ENCODE data around the gene MRPL33.

MRPL33 gene

DNA sequence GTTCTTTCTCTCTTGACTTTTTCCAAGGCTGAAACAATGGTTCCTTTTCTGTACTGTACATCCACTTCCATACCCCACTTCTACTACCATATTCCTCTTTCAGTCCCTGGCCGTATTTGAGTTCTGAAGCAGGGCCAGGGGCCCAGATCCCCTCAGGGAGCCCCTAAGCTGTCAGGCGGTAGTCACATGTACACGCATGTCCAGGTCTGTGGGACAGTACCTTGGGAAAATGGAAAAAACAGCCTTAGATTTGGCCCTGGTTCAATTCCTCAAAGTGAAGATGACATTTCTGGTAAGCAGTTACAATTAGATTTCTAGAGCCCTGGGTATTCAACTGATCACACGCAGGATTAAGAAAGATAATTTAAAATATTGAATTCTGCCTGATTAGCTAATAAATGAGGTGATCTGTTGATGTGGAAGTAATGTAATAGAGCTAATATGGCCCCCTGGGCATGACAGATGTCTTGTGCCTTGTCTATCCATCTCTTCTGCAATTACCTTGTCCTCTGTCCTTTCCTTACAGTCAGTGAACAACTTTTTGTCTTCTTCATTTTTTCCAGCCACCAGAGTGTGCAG lies 44.4 kb downstream of the MRPL33 start:
- Histone ChIP-seq H3K9me3 (replicated peaks; ENCODE audit: insufficient read depth, low read length) (no peaks in the 10 kb centered on the region), H3K4me1 (ENCODE audit: low read length) (no peaks in the 10 kb centered on the region), H3K4me3 (ENCODE audit: low read length) (no peak overlapping the region), H3F3A (ENCODE audit: insufficient read depth, low read length) (no peaks in the 10 kb centered on the region), H3K4me2 (ENCODE audit: low read depth, low read length) (no peak overlapping the region), H3K9ac (ENCODE audit: low read length) (no peak overlapping the region), H3K9me2 (replicated peaks; ENCODE audit: insufficient read depth, low read length) (no peaks in the 10 kb centered on the region), H2AFZ (ENCODE audit: low read length) (no peak overlapping the region), H4K20me1 (ENCODE audit: insufficient read depth, low read length) (no peaks in the 10 kb centered on the region), H3K36me3 (replicated peaks; ENCODE audit: insufficient read depth, low read length) (no peaks in the 10 kb centered on the region), H3K27me3 (replicated peaks; ENCODE audit: insufficient read depth, low read length) (no peaks in the 10 kb centered on the region), H3K79me2 (ENCODE audit: low read length) (no peaks in the 10 kb centered on the region), H3K27ac (ENCODE audit: low read length) (no peak overlapping the region)
- no peak for DNase-seq
- TF ChIP-seq EZH2 (optimal IDR thresholded peaks at IDR 0.05; ENCODE audit: low read depth, low read length): no peak

DNA sequence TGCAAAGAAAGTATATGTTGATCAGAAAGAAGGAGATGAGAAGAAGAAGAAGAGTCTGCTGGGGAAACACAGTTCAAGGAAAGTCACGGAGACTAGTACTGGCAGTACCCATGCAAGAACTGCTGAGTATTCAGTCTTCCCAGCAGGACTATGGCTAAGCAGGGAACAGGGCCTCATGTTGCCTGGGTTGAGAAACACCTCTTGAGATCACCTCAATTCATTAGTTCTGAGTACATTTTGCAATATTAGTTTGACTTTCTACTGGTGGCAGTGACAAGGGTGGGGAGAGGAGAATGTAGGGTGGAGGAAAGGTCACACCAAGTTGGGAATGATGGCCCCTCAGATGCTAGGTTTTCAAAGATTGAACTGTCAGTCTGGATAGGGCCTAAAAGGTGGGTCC lies 50.5 kb downstream of the MRPL33 start:
- DNase-seq: no peak
- H3K4me3 ChIP-seq (ENCODE audit: low read length): no peak overlapping the region
- no peaks in the 10 kb centered on the region for H3K27me3 ChIP-seq (replicated peaks; ENCODE audit: insufficient read depth, low read length)
- no peak overlapping the region for H3K9ac ChIP-seq (ENCODE audit: low read length)
- no peaks in the 10 kb centered on the region for H3K79me2 ChIP-seq (ENCODE audit: low read length)
- H3K36me3 ChIP-seq (replicated peaks; ENCODE audit: insufficient read depth, low read length): no peaks in the 10 kb centered on the region
- no peaks in the 10 kb centered on the region for H3K9me2 ChIP-seq (replicated peaks; ENCODE audit: insufficient read depth, low read length)
- H2AFZ ChIP-seq (ENCODE audit: low read length): no peak overlapping the region
- no peaks in the 10 kb centered on the region for H4K20me1 ChIP-seq (ENCODE audit: insufficient read depth, low read length)
- H3K4me2 ChIP-seq (ENCODE audit: low read depth, low read length): no peak overlapping the region
- no peaks in the 10 kb centered on the region for H3K9me3 ChIP-seq (replicated peaks; ENCODE audit: insufficient read depth, low read length)
- no peak overlapping the region for H3K27ac ChIP-seq (ENCODE audit: low read length)
- no peaks in the 10 kb centered on the region for H3K4me1 ChIP-seq (ENCODE audit: low read length)
- H3F3A ChIP-seq (ENCODE audit: insufficient read depth, low read length): no peaks in the 10 kb centered on the region
- TF ChIP-seq, protein P1, sequence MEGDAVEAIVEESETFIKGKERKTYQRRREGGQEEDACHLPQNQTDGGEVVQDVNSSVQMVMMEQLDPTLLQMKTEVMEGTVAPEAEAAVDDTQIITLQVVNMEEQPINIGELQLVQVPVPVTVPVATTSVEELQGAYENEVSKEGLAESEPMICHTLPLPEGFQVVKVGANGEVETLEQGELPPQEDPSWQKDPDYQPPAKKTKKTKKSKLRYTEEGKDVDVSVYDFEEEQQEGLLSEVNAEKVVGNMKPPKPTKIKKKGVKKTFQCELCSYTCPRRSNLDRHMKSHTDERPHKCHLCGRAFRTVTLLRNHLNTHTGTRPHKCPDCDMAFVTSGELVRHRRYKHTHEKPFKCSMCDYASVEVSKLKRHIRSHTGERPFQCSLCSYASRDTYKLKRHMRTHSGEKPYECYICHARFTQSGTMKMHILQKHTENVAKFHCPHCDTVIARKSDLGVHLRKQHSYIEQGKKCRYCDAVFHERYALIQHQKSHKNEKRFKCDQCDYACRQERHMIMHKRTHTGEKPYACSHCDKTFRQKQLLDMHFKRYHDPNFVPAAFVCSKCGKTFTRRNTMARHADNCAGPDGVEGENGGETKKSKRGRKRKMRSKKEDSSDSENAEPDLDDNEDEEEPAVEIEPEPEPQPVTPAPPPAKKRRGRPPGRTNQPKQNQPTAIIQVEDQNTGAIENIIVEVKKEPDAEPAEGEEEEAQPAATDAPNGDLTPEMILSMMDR (IDR thresholded peaks at IDR 0.05; ENCODE audit: low read length): no peak
- TF ChIP-seq EZH2 (optimal IDR thresholded peaks at IDR 0.05; ENCODE audit: low read depth, low read length) (no peak), EZH2phosphoT487 (IDR thresholded peaks at IDR 0.05; ENCODE audit: low read length) (no peak)

- no peak overlapping the region for H3K9ac ChIP-seq (ENCODE audit: low read length)
- H3K36me3 ChIP-seq (replicated peaks; ENCODE audit: insufficient read depth, low read length): no peaks in the 10 kb centered on the region
- H3K9me3 ChIP-seq (replicated peaks; ENCODE audit: insufficient read depth, low read length): no peaks in the 10 kb centered on the region
- H2AFZ ChIP-seq (ENCODE audit: low read length): no peak overlapping the region
- H3K27ac ChIP-seq (ENCODE audit: low read length): no peak overlapping the region
- no peak for DNase-seq
- H3K27me3 ChIP-seq (replicated peaks; ENCODE audit: insufficient read depth, low read length): no peaks in the 10 kb centered on the region
- H4K20me1 ChIP-seq (ENCODE audit: insufficient read depth, low read length): no peaks in the 10 kb centered on the region
- no peak overlapping the region for H3K4me2 ChIP-seq (ENCODE audit: low read depth, low read length)
- no peaks in the 10 kb centered on the region for H3K9me2 ChIP-seq (replicated peaks; ENCODE audit: insufficient read depth, low read length)
- no peak for TF ChIP-seq EZH2 (optimal IDR thresholded peaks at IDR 0.05; ENCODE audit: low read depth, low read length)
- TF ChIP-seq, protein P1 (IDR thresholded peaks at IDR 0.05; ENCODE audit: low read length): no peak
- TF ChIP-seq EZH2phosphoT487 (IDR thresholded peaks at IDR 0.05; ENCODE audit: low read length): no peak
- no peaks in the 10 kb centered on the region for H3F3A ChIP-seq (ENCODE audit: insufficient read depth, low read length)
- H3K79me2 ChIP-seq (ENCODE audit: low read length): no peaks in the 10 kb centered on the region
- H3K4me3 ChIP-seq (ENCODE audit: low read length): no peak overlapping the region
- no peaks in the 10 kb centered on the region for H3K4me1 ChIP-seq (ENCODE audit: low read length)
These were observed 51.6 kb downstream of the MRPL33 start for GRCh38 chr2:27823135-27823534.

GRCh38 chr2:27823569-27823968 lies 52.0 kb downstream of the MRPL33 start:
- Histone ChIP-seq H3K4me1 (ENCODE audit: low read length) (no peaks in the 10 kb centered on the region), H3K9ac (ENCODE audit: low read length) (no peak overlapping the region), H3K27me3 (replicated peaks; ENCODE audit: insufficient read depth, low read length) (no peaks in the 10 kb centered on the region), H3K27ac (ENCODE audit: low read length) (no peak overlapping the region), H3K36me3 (replicated peaks; ENCODE audit: insufficient read depth, low read length) (no peaks in the 10 kb centered on the region), H3F3A (ENCODE audit: insufficient read depth, low read length) (no peaks in the 10 kb centered on the region), H3K9me2 (replicated peaks; ENCODE audit: insufficient read depth, low read length) (no peaks in the 10 kb centered on the region), H4K20me1 (ENCODE audit: insufficient read depth, low read length) (no peaks in the 10 kb centered on the region), H3K4me2 (ENCODE audit: low read depth, low read length) (no peak overlapping the region), H2AFZ (ENCODE audit: low read length) (no peak overlapping the region), H3K4me3 (ENCODE audit: low read length) (no peak overlapping the region), H3K79me2 (ENCODE audit: low read length) (no peaks in the 10 kb centered on the region), H3K9me3 (replicated peaks; ENCODE audit: insufficient read depth, low read length) (no peaks in the 10 kb centered on the region)
- DNase-seq: no peak
- TF ChIP-seq, protein P1 (IDR thresholded peaks at IDR 0.05; ENCODE audit: low read length): no peak
- TF ChIP-seq EZH2 (optimal IDR thresholded peaks at IDR 0.05; ENCODE audit: low read depth, low read length) (no peak), EZH2phosphoT487 (IDR thresholded peaks at IDR 0.05; ENCODE audit: low read length) (no peak)

Measured in MM.1S (cell line).